HuH-7.5 (cell line): ENCODE data around the gene PCDH9.
"Not testable (repeated sequence)": the region's sequence is repeated elsewhere in the genome, so short reads cannot be mapped to it uniquely, and the experiment has no call there.

Experiments used
- DNase-seq: peaks from one replicate; pipeline ENCODE4 v3.0.0; 2011; ENCODE audit warnings: low spot score

Gene PCDH9

DNA sequence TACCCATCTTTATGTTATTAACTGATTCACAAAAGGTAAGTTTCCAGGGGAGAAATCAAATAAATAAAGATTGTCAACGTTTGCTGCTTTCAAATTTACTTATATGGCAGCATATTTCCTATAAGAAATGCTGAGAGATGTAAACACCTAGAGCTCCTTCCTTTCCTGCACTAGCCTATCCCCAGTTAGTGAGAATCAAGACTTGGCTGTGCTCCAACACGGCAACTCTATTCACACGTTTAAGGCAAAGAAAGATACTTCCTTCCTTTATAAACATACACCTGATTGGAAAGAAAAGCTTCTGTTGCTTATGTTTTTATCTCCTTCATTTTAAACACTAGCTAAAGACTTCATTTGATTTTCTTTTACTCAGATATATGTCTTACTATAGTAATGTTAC, 107.0 kb downstream of the PCDH9 start:
- DNase-seq, result no peak

DNA sequence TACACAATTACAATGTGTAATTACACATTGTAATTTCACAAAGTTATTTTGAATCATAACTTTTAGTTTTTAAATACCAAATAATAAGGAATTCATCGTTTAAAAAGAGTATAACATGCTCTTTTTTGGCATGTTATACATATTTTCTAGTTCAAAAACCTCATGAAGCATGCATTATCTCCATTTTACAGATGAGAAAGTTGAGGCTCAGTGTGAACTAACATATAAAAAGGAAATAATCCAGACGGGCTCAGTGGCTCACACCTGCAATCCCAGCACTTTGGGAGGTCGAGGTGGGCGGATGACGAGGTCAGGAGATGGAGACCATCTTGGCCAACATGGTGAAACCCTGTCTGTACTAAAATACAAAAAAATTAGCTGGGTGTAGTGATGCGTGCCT, 107.9 kb downstream of the PCDH9 start:
- no peak for DNase-seq

DNA sequence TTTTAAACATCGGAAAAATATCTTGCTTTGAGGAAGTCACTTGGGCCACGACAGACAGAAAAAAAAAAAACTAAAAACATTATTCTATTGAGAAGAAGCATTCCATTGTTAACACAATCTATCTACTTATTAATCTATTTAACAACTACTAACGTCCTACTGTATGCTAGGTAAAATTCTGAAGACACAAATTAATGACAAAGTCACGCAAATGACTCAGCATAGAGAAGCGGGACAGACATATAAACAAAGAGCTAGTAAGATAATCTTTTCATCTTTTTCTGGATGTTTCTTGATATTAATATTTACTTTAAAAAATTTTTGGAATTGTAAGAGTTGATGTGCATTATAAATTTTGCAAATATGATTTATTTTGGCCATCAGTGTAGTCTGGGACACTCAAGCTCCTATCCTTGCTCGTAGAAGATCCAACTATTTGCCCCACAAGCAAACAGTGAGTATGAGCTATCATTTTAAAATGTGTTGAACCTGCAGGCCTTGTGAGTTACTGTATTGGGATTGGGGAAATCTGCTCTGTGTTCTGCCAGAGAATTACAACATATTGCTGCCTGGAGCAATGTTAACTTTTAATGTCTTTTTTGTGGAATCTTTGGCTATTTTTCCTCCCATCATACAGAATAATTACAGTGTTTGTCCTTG, 109.1 kb downstream of the PCDH9 start:
- DNase-seq, result no peak

DNA sequence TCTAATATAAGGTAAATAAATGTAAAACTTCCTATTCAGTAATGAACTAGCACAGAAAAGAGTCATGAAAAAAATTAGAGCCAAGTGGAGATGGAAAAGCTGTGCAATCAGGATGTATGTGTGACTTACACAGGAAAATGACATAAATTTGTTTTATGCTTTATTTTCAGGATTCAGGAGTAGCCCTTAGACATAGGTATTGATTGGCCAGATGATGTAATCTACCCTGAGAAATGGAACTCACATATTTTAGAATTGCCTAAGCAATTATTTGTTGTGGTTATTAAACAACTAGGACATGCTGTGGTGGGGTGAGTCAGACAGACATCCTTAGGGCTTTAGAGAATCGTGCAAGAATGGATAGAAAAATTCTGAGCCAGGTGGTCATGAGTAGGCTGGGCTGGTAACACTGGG, 110.6 kb downstream of the PCDH9 start:
- peak; percentile 15 for DNase-seq

DNA sequence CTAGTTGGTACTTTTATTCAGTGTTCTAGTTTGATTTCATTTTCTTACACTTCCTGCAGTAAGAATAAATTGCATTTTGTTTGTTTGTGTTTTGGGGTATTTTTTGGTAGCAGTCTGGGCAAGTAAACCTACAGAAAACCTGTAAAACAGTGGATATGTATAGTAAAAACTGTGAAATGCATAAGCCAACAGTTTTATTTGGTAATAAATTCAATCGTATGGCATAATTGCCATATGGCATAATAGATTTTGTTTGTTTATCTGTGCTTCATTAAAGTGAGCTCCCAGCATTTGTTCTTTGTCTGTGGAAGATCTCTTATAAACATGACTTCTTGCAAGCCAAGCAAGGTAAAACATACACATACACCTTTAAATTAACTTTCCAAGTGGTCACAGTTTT, 111.9 kb downstream of the PCDH9 start:
- DNase-seq, result no peak

DNA sequence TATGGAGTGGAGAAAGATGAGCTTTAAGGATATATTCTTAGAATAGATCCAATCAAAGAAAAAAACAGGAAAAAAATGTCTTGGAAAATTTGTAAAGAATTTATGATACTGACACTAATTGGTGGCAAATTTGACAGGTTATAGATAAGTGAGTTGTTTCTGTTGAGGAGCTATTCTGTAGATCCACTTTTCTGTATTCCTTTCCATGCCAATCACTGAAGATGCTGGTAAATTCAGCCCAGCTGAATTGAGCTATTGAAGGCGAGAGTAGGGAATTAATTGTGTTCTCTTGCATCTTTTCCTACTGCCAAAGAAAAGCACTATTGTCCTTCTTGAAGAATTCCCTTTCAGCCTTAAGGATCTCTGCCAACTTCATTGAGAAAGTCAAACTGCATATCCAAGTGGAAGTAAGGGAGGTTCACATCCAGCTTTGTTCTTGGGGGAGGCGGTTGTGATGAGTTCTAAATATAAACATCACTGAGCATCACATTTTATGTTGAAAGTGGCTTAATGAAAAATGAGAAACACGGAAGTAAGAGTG, 113.1 kb downstream of the PCDH9 start:
- DNase-seq, result no peak

DNA sequence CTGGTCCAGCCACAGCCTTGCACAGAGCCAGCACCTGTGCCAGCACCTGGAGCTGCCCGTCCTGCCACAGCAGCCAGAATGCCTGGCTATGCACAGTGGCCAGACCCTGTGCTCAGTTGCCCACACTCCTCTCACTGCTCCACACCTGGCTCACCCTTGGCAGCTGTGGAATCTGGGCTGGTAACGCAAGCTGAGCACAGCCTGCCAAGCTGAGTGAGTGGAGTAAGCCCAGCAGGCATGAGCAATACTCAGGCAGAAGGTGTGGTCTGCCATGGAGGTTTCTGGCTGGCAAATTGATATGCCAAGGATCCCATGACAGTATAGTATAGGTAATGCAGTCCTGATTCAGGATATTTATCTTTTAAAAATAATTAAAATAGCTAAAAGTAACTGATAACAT, 122.2 kb downstream of the PCDH9 start:
- no peak for DNase-seq

DNA sequence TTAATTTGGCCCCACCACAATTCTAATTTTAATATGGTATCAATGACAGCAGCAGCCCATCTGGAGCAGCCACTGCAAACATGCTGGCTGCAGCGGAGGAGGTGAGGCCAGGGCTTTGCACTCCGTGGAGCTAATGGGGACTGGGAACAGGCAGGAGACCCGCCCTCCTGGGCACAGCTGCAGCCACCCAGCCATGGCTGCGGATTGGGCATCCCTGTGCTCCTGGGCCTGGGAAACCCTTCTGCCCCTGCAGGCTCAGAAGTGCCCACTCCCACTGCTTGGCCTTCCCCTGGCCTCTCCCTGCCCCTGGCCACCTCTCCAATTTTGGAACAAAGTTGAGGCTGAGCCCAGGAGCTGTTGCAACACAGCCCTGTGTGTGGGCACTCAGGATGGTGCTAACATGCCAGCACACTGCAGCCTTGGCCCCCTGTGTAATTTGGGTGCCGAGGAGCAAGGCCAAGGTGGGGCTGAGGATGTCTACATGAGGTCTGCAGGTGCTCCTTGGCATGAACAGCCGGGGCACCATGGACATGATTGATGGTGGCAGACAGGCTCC, 123.6 kb downstream of the PCDH9 start:
- no peak for DNase-seq

DNA sequence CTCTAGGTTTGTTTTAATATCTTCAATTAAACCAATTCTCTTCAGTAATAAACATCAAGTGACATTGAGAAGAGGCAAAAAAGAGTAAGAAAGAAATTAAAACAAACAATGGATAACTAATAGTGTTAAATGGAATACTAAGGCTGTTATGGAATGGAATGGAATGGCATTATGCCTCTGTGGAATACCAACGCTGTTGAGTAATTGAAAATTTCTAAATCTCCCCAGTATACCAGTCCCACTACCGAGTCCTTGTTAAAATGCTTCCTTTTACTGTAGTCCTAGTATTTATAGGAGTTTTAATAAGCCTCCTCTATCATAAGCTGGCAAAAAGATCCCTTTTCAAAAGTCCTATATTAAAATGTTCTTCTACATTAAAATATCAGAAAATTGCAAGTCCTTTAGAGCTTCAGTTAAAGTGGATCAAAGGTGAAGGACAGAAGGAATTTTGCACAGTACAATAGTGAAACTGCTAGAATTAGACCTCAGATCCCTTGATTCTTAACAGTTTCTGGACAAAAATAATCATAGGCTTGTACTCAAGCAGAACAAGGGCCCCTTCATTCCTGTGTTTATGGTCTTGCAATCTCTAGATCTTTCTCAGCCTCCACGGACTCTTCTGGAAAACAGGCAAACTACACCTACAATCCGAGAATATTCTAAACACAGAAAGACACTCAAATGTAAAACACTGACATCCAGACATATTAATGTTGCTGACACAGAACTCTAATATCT, 128.2 kb downstream of the PCDH9 start:
- no peak for DNase-seq

DNA sequence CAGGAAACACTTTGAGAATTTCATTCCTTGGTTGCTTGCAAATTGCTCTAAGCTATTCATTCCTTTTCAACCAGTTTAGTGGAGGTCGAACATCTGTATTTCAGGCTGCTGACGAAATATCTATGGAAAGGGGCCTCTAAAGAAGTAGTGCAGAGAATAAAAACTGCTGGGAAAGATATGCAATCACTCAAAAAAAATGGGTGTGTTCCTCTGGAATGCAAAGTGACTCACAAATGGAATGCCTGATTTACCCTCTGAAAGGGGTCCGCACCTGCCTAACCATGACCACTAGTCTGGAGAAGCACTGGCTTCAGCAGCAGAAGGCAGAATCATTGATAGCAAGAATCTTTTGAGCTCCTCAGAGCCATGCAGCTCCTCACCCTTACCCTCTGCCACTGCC, 129.4 kb downstream of the PCDH9 start:
- DNase-seq, result no peak

DNA sequence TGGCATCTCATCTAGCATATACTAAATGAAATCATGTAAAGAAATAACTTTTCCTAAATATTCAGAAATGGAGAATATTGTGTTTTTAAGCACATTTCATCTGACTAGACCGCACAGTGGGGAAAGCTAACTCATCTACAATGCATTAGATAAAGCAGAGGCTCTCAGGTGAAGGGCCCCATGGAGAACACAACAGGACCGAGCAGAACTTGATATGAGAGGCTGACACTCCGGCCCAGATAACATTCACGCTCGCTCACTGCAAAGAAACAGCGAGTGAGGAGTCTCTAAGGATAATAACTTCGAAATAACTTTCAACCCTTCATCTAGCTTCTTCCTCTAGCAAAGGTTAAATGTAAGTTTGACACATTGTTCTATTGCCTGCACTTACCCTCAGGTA, 130.6 kb downstream of the PCDH9 start:
- no peak for DNase-seq

DNA sequence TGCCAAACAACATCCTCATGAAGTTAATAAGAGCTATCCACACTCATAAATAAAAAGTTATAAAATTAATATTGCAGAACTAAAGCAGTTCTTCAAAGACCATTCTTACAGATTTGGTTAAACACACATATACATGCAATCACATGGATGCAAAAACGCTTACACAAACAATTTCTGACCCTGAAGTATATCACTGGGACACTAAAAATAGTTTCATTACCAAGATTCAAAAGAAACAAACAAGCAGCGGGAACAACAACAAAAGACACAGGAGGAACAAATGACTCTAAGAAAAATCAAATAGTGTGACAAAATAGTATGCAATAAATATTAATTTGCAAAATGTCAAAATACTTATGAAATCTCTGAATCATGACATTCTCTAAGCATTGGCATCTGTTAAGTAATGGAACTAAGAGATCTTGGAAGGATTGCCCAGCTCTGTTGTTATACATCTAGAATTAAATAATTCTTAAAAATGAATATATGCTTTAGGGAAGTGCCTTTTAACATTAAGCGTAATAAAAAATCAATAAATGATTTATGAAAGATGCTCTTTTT, 132.2 kb downstream of the PCDH9 start:
- DNase-seq, result no peak

DNA sequence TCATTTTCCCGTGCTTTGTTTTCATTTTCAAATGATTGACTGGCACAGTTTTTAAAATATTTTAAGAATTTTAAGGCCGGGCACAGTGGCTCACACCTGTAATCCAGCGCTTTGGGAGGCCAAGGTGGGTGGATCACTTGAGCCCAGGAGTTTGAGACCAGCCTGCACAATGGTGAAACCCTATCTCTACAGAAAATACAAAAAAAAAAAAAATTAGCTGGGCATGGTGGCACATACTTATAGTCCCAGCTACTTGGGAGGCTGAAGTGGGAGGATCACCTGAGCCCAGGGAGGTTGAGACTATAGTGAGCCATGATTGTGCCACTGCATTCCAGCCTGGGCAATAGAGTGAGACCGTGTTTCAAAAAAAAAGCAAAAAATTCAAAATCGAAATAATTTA, 133.2 kb downstream of the PCDH9 start:
- not testable (repeated sequence) for DNase-seq

DNA sequence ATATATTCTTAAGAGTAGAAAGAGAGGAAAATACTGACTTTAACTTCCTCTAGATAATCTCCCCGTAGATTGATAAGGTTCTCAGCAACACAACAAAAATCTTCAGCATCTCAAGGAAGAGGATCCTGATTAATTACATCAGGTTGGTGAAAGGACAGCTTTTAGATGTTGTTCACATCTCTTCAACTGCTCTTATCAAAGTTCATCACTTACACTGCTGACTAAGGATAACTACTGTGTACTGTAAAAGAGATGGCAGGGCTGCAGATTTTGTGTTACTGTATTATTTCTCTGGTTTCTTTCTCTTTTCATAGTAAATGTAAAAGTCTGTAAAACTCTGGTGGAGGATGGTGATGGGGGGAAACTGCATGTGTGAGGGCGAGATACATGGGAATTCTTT, 133.7 kb downstream of the PCDH9 start:
- no peak for DNase-seq

DNA sequence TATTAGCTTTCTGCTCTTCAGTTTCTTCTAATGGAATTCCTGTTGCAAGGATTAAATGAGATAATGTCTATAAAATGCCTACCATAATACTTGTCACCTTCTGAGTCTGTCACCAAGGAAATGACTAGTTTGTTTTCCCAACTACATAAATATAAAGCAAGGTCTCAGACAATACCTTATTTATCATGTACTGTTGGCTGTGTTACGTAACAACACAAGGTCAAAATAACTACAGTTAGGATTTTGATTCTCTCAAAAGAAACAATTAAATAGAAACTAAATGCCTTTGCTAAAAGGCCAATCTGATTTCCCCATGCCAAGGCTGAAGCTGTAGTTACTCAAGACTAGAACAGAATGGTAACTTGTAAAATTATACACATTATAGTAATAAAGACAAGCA, 134.5 kb downstream of the PCDH9 start:
- DNase-seq, result no peak

DNA sequence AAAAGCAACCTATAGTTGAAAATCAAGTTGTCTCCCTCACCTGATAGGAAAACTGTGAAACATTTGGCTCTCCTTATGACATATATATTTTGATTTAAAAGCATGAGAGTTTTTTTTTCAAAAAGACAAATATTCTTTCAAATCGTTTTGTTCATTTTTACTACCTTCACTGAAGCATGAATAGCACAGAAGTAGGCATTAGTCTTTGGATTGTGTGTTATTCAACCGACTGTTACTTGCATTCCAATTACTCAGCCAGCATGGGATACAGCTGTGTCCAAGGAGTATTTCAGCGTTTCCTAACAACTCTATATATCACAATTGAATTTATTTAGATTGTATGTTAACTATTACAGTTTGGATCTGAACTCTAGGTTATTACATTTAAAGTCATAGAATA, 135.2 kb downstream of the PCDH9 start:
- DNase-seq, result no peak

DNA sequence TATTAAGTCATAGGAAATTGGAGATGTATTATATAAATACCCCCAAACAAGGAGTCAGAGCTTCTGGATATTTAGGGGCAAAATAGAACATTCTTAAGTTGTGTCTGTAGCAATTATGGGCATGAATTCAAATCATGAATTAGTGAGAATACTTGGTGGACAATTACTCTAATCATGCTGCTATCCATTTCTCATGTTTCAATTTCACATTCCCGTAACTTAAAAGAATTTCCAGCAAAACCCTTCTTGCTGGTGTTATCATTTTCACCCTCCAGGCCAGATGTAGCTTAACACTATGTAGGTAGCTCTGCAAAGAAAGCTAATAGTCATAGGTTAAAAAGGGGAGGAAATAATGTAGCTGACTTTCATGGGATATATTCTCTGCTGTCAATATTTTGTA, 136.1 kb downstream of the PCDH9 start:
- no peak for DNase-seq

DNA sequence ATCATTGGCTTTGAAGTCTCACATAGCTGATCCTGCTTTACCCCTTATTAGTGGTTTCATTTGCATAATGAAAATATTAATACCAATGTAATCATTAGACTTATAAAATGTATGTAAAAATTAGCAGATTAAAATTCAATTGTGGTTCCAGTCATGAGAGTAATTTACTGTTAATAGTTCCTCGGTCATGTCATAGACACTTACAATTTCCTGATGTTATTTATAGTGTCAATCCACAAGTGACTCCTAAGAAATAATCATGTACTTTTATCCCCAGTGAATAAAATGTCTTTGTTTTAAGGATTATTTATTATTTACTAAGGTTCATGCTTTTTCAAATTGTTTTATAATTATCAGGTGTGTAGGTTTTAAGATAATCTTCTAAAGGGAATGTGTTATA, 138.5 kb downstream of the PCDH9 start:
- DNase-seq, result no peak

DNA sequence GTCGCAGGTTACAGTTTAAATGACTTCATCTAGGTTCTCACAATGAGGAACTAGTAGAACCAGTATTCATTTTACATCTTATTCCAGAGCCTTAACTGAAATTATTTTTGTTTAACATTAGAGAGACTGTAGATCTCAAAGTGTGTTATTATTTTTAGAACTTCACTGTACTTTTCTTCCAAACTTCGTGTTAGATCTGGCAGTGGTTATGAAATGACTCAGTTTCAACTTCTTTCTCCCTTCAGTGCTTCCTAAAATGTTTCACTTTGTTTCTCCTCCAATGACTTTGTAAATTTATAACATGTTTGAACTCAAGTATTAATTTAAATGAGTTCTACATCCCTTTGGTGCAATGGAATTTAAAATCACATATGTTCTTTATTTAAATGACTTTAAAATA, 139.3 kb downstream of the PCDH9 start:
- no peak for DNase-seq

DNA sequence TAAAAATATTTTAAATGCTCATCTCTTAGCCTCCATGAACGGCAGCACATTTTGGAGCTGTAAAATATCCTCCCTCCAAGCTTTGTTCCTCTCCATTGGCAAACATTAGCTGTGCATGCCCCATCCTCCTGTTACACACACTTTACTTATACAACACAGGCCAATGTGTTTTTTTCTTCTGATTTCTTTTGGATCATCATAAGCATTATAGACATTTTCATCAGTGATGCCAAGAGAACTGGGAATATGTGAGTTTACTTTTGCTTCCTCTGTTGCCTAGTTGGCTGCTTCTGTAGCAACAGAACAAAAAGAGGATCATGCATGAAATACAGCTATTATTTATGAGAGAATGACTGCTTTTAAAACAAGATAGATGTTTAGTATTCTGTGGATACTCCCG, 142.6 kb downstream of the PCDH9 start:
- DNase-seq, result no peak

DNA sequence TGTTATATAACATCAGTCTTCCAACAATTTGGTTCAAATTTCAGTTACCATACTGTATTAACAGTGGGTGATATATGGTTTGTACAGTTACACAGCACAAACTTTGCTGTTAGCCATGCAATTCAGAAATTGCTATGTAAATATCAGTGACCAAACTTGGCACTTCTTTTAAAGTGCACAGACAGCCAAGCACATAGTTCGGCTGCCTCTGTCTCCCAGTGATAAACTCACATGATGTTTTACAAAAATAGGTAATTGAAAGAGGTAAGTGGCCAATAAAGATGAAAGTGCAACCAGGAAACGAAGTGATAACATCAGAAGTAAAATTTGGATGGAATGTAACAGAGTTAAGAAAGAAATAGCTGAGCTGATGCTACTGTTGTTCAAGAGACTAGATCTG, 143.9 kb downstream of the PCDH9 start:
- no peak for DNase-seq

DNA sequence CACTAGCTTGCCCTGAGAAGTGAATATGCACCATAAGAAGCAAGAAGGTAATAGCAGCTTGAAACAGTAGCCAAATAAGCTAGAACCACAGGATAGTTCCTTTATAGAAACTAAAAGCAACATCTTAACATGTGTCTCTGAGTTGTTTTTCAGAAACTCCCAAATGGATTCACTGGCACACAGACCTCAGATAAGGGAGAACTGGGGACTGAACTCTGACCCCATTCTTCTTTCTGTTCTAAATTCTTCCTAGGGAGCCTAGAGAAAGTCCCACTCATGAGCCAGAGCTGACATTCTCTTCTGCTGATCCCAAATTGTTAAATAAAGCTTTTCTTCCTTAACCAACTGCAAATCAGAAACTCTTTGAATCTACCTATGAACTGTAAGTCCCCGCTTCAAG, 146.1 kb downstream of the PCDH9 start:
- no peak for DNase-seq

DNA sequence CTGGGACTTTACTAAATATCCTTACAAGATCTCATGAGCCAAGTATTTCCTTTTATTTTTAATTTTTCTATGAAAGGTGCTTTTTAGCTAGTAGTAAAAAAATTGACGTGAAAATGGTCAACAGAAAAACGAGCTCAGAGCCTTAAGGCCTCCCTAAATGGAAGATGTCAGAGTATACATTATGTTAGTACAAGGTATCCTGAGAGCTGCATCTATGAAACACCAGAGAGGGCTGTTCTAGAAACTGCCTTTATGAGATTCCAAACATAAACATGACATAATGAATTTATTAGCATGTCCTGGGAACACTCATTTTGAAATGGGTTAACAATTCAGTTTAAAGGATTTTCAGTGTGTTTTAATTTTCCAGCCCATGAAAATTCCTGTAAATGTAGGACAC, 146.6 kb downstream of the PCDH9 start:
- no peak for DNase-seq
